ENCODE data around the gene LCA5L. TPM values are rescaled to one million over a fixed set of nuclear protein-coding genes. Genes with fewer than 3 reads are reported as not detected.

Gene LCA5L
- total RNA-seq, 4 donors from 2014 or later = 3.8 to 27.8 (median 5.7) TPM

DNA sequence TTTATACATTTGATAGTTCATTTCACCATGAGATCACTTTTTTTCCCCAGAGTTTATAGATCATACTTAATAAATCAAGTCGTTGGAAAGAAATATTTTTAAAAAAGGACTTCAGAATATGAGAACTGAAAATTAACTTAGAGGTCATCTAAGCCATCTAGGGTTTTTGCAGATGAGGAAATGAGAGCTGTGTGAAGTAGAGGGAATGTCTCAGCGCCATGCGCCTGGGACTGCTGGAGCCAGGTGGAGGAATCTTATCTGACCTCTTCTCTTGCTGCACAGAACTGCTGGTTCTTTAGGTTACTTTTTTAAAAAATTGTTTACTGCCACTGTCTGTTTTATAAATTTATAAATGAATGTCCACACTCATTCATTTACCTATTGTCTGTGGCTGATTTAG, 17.7 kb upstream of the LCA5L start:
- no peaks in the 10 kb centered on the region for H3K4me1 ChIP-seq
- H3K27me3 ChIP-seq = no peaks in the 10 kb centered on the region
- H3K27ac ChIP-seq = no peak overlapping the region
- H3K9me3 ChIP-seq = no peaks in the 10 kb centered on the region
- H3K4me3 ChIP-seq (replicated peaks in 1 of 3) = no peak overlapping the region
- 80 to 81% methylated on average over 3 of the region's 3 CpGs for WGBS, 2 donors
- TF ChIP-seq, protein P1, sequence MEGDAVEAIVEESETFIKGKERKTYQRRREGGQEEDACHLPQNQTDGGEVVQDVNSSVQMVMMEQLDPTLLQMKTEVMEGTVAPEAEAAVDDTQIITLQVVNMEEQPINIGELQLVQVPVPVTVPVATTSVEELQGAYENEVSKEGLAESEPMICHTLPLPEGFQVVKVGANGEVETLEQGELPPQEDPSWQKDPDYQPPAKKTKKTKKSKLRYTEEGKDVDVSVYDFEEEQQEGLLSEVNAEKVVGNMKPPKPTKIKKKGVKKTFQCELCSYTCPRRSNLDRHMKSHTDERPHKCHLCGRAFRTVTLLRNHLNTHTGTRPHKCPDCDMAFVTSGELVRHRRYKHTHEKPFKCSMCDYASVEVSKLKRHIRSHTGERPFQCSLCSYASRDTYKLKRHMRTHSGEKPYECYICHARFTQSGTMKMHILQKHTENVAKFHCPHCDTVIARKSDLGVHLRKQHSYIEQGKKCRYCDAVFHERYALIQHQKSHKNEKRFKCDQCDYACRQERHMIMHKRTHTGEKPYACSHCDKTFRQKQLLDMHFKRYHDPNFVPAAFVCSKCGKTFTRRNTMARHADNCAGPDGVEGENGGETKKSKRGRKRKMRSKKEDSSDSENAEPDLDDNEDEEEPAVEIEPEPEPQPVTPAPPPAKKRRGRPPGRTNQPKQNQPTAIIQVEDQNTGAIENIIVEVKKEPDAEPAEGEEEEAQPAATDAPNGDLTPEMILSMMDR (IDR thresholded peaks at IDR 0.05) = no peak
- TF ChIP-seq POLR2A (IDR thresholded peaks at IDR 0.05) = no peak
- intact Hi-C loops (cut with DNase I) = no loop called here
- no peak for DNase-seq
- no peaks in the 10 kb centered on the region for H3K36me3 ChIP-seq

DNA sequence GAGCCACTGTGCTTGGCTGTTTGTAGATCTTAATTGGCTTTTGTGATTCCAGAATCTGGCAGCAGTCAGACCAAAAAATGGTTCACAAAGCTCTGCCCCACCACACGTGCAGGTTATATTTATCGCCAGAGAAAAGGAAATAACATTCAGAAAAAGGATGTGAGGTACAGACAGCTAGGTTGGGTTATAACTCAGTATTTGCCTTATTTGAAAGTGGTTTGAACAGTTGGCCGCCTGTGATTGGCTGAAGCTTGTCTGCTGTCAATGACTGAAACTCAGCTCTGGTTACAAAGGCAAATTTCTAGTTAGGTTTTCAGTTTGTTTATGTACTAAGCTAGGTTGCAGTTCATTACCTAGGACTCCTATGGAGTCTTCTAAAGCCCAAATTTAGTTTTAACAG, 15.8 kb upstream of the LCA5L start:
- no peak for DNase-seq

DNA sequence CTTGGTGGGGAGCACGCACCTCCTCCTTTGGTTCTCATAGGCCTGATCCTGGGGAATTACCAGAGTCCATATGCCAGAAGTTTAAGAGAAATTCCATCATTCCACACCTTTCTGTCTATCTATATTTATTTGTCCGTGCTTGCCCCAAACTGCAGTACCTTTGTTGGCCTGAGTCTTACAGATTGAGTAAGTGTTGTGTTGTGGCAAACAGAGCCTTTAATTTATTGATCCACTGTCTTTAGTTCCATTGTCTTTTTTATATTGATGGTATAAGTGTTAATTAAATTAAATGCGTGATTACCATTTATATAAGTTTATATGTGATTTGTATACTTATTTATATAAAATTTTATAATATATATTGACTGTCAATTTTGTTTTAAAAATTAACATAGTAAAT, 11.1 kb upstream of the LCA5L start:
- intact Hi-C loops (cut with DNase I) = no loop called here
- TF ChIP-seq POLR2A (IDR thresholded peaks at IDR 0.05) = no peak
- TF ChIP-seq, protein P1 (IDR thresholded peaks at IDR 0.05) = peak in 2 of 6 experiments; percentile 6 to 9
- 87 to 89% methylated on average over 3 of the region's 3 CpGs for WGBS, 2 donors
- Histone ChIP-seq H3K9me3 (no peaks in the 10 kb centered on the region), H3K4me3 (replicated peaks in 1 of 3) (no peak overlapping the region), H3K27ac (no peak overlapping the region), H3K4me1 (no peaks in the 10 kb centered on the region), H3K36me3 (no peaks in the 10 kb centered on the region), H3K27me3 (no peaks in the 10 kb centered on the region)
- no peak for DNase-seq

More for the DNA sequence above, 15.8 kb upstream of the LCA5L start:
- TF ChIP-seq POLR2A (IDR thresholded peaks at IDR 0.05) = no peak
- TF ChIP-seq, protein P1 (IDR thresholded peaks at IDR 0.05) = no peak
- WGBS, 2 donors = 75 to 76% methylated on average over 3 of the region's 3 CpGs
- no peak overlapping the region for H3K27ac ChIP-seq
- no peaks in the 10 kb centered on the region for H3K36me3 ChIP-seq
- intact Hi-C loops (cut with DNase I) = no loop called here
- H3K27me3 ChIP-seq = no peaks in the 10 kb centered on the region
- no peaks in the 10 kb centered on the region for H3K9me3 ChIP-seq
- H3K4me1 ChIP-seq = no peaks in the 10 kb centered on the region
- H3K4me3 ChIP-seq (replicated peaks in 1 of 3) = no peak overlapping the region

DNA sequence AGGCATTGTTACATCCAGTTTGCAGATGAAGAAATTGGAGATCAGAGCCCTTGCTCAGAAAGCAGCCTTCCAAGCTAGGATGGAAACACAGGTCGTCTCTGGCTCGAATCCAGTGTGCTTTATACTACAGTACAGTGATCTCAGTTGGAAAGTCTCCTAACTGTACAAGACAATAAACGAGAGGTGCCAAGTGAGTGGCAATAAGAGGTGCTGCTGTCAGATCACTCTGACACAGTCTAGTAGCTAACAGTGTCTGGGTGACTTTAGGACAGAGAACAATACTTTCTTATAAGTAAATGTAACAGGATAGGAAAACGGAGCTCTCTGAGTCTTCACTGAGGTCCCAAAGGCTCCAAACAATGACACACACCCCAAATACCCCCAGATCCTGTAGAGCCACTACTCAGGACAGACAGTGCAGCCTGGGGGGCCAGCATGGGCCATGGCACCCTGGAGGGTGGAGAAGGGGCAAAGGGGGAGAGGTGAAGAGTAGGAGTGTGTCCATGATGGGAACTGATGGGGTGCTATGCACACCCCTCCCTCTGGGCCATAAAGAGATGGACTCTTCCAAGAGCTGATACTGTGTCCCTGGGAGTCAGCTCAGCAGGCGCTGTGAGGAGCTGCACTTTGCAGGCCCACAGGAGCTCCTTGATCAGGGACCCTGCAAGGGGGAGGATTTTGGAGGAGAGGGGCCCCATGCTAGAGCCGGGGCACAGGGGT, 9.5 kb upstream of the LCA5L start:
- 54 to 60% methylated on average over 6 of the region's 6 CpGs for WGBS, 2 donors
- H3K9me3 ChIP-seq = no peaks in the 10 kb centered on the region
- H3K36me3 ChIP-seq = no peaks in the 10 kb centered on the region
- peaks cover 0 to 7% of the 10 kb centered on the region in 2 donors for H3K4me1 ChIP-seq
- TF ChIP-seq, protein P1 (IDR thresholded peaks at IDR 0.05) = no peak
- no peak for TF ChIP-seq POLR2A (IDR thresholded peaks at IDR 0.05)
- DNase-seq = no peak
- H3K27me3 ChIP-seq = no peaks in the 10 kb centered on the region
- H3K27ac ChIP-seq = no peak overlapping the region
- H3K4me3 ChIP-seq (replicated peaks in 1 of 3) = no peak overlapping the region
- intact Hi-C loops (cut with DNase I) = no loop called here

DNA sequence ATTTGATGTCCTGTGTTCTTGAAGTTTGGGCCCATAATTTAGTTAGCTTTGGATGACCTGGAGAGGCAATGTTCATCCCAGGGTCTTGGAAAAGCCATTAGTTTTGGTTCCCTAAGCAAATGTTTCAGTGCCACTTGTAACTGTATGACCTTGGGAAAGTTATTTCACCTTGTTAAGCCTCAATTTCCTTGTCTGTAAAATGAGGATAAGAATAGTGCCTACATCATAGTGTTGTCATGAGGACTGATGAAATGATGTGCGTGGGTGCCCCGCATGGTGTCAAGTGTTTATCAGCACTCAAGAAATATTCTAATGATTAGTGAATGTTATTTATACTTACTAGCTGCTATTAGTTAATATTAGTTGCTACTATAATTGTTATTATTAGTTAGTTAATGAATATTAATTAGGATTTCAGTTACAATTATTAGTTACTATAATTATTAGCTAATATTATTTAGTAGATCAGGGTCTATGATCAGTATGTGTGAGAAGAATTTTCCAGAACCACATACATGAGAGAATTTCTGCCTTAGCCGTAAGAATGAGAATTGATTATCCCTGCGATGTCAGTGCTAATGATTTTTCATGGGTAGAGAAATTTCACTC, 8.1 kb upstream of the LCA5L start:
- TF ChIP-seq, protein P1 (IDR thresholded peaks at IDR 0.05) = no peak
- TF ChIP-seq POLR2A (IDR thresholded peaks at IDR 0.05) = no peak
- Histone ChIP-seq H3K36me3 (no peaks in the 10 kb centered on the region), H3K4me3 (replicated peaks in 1 of 3) (no peak overlapping the region), H3K27me3 (no peaks in the 10 kb centered on the region), H3K4me1 (peaks cover 0 to 7% of the 10 kb centered on the region in 2 donors), H3K9me3 (no peaks in the 10 kb centered on the region), H3K27ac (no peak overlapping the region)
- no peak for DNase-seq
- 96% methylated on average over 4 of the region's 4 CpGs for WGBS, 2 donors
- intact Hi-C loops (cut with DNase I) = no loop called here

All from thyroid gland (tissue), 4 donors.